PC-9 (cell line): ENCODE data around the gene EPDR1. TPM values are rescaled to one million over a fixed set of nuclear protein-coding genes. Genes with fewer than 3 reads are reported as not detected.

Experiments used
- BruUV-seq: library from RNA; stranded (reverse); fragments of 400-500 nt; replicated peaks from 2 replicates; lab custom pipeline; 2021; lab: Mats Ljungman, UMichigan
- CTCF ChIA-PET: fragments of 300-600 bp; sonication (Branson Sonifier 250); formaldehyde crosslinking; loops from one replicate; lab custom pipeline; 2022; ENCODE audit warnings: antibody characterized with exemption; lab: Charles Lee
- POLR2A ChIA-PET: fragments of 300-600 bp; sonication (Branson Sonifier 250); formaldehyde crosslinking; loops from one replicate; lab custom pipeline; 2022; ENCODE audit warnings: antibody characterized with exemption; ENCODE audit not compliant: unreplicated experiment; lab: Charles Lee
- DNase-seq, 2 experiments: peaks; one replicate each; pipeline versions ENCODE4 v3.0.0 to v3.0.0-alpha.2; 2015 to 2022; ENCODE audit warnings: mixed read lengths in 1 of 2
- H2AFZ ChIP-seq: fragments of 200-600 bp; sonication (generic); 2 replicates; pipeline ENCODE4 v1.8.1; 2017; ENCODE audit warnings: antibody characterized with exemption
- H3F3A ChIP-seq: fragments of 200-600 bp; sonication (generic); 2 replicates; pipeline ENCODE4 v1.8.1; 2017; ENCODE audit warnings: antibody characterized with exemption, mild to moderate bottlenecking, low read depth; ENCODE audit not compliant: insufficient read depth
- H3K27ac ChIP-seq: fragments of 200-600 bp; sonication (generic); 2 replicates; pipeline ENCODE4 v1.6.1; 2016; ENCODE audit warnings: mixed run types
- H3K27me3 ChIP-seq: fragments of 200-600 bp; sonication (generic); 2 replicates; pipeline ENCODE4 v1.6.1; 2016; ENCODE audit warnings: low read depth, mixed run types; ENCODE audit not compliant: insufficient read depth
- H3K36me3 ChIP-seq: fragments of 200-600 bp; sonication (generic); 2 replicates; pipeline ENCODE4 v1.6.1; 2016; ENCODE audit warnings: low read depth, mixed run types
- H3K4me1 ChIP-seq: fragments of 200-600 bp; sonication (generic); replicated peaks from 2 replicates; pipeline ENCODE4 v1.6.1; 2016; ENCODE audit warnings: mixed run types; ENCODE audit not compliant: insufficient read depth
- H3K4me2 ChIP-seq: fragments of 200-600 bp; sonication (generic); 2 replicates; pipeline ENCODE4 v1.6.1; 2017; ENCODE audit warnings: mixed run types
- H3K4me3 ChIP-seq: fragments of 200-600 bp; sonication (generic); 2 replicates; pipeline ENCODE4 v1.6.1; 2016; ENCODE audit warnings: mixed run types
- H3K79me2 ChIP-seq: fragments of 200-600 bp; sonication (generic); 2 replicates; pipeline ENCODE4 v1.6.1; 2017; ENCODE audit warnings: low read depth, mixed run types
- H3K9me2 ChIP-seq: fragments of 200-600 bp; sonication (generic); 2 replicates; pipeline ENCODE4 v1.8.1; 2017; ENCODE audit warnings: mild to moderate bottlenecking; ENCODE audit not compliant: insufficient read depth
- H3K9me3 ChIP-seq: fragments of 200-600 bp; sonication (generic); 2 replicates; pipeline ENCODE4 v1.8.1; 2016; ENCODE audit warnings: low read depth; ENCODE audit not compliant: insufficient read depth
- H4K20me1 ChIP-seq: fragments of 200-600 bp; sonication (generic); 2 replicates; pipeline ENCODE4 v1.8.1; 2017; ENCODE audit not compliant: insufficient read depth
- CTCF ChIP-seq: fragments of 200-600 bp; sonication (generic); conservative IDR thresholded peaks from 2 replicates; pipeline ENCODE4 v1.6.1; 2017; ENCODE audit warnings: mixed run types, antibody characterized with exemption, mild to moderate bottlenecking, moderate library complexity
- EZH2 ChIP-seq: fragments of 200-600 bp; sonication (generic); IDR thresholded peaks from 2 replicates; pipeline ENCODE4 v1.8.0; 2017; ENCODE audit warnings: antibody characterized with exemption, low read depth
- intact Hi-C: fragments of 100-400 bp; cut with micrococcal nuclease; formaldehyde crosslinking; loops from one replicate; pipeline ENCODE4 v1.10.0; 2022; ENCODE audit not compliant: unreplicated experiment
- total RNA-seq: library from RNA; stranded (reverse); gene quantifications from 2 replicates; pipeline ENCODE4 v1.2.3, GENCODE V29; 2021

Gene EPDR1
- total RNA-seq, 1 experiment from 2014 or later, result 3.3 TPM

GRCh38 chr7:37999673-38000072 lies 79.2 kb downstream of the EPDR1 start:
- ChIA-PET POLR2A (no interaction called here), CTCF (no interaction called here)
- no peaks in the 10 kb centered on the region for H3K9me2 ChIP-seq
- no peak for DNase-seq
- no peak overlapping the region for H3K4me2 ChIP-seq
- no peaks in the 10 kb centered on the region for H3K27me3 ChIP-seq
- no peaks in the 10 kb centered on the region for H4K20me1 ChIP-seq
- no peaks in the 10 kb centered on the region for H3F3A ChIP-seq
- no peak overlapping the region for H3K27ac ChIP-seq
- TF ChIP-seq CTCF (no peak), EZH2 (no peak)
- H3K4me1 ChIP-seq, result no peaks in the 10 kb centered on the region
- H3K9me3 ChIP-seq, result no peaks in the 10 kb centered on the region
- intact Hi-C loops, result no loop called here
- no TSS peak for BruUV-seq
- H2AFZ ChIP-seq, result no peak overlapping the region
- no peak overlapping the region for H3K4me3 ChIP-seq
- no peaks in the 10 kb centered on the region for H3K36me3 ChIP-seq
- no peaks in the 10 kb centered on the region for H3K79me2 ChIP-seq

- Histone ChIP-seq H2AFZ (no peak overlapping the region), H3K36me3 (no peaks in the 10 kb centered on the region), H3K79me2 (no peaks in the 10 kb centered on the region), H3K4me2 (no peak overlapping the region), H3K9me2 (no peaks in the 10 kb centered on the region), H3K4me1 (no peaks in the 10 kb centered on the region), H3F3A (no peaks in the 10 kb centered on the region), H3K27me3 (no peaks in the 10 kb centered on the region), H4K20me1 (no peaks in the 10 kb centered on the region), H3K27ac (no peak overlapping the region), H3K9me3 (no peaks in the 10 kb centered on the region), H3K4me3 (no peak overlapping the region)
- POLR2A ChIA-PET, result no interaction called here
- BruUV-seq, result no TSS peak
- TF ChIP-seq EZH2, result no peak
- no peak for TF ChIP-seq CTCF
- intact Hi-C loops, result no loop called here
- CTCF ChIA-PET, result no interaction called here
- no peak for DNase-seq
Observed at GRCh38 chr7:38000272-38000671, 79.8 kb downstream of the EPDR1 start.

Other genes with a start within 250 kb of the EPDR1 start
- gene GPR141, start 236.9 kb upstream of the EPDR1 start, total RNA-seq, result not detected in 2 replicates
- gene NME8, start 72.0 kb upstream of the EPDR1 start, total RNA-seq, result not detected in 2 replicates
- gene SFRP4, start 3.8 kb upstream of the EPDR1 start, total RNA-seq, result not detected in 2 replicates